ENCODE results near the gene ITIH4.

ITIH4 gene

GRCh38 chr3:52833202-52833601, 2.7 kb upstream of the ITIH4 start:
- Histone ChIP-seq H3K36me3 (ENCODE audit: insufficient read depth, low read length) (no peaks in the 10 kb centered on the region), H3K9me3 (ENCODE audit: control insufficient read depth, insufficient read depth, low read length) (no peaks in the 10 kb centered on the region), H3K9ac (ENCODE audit: low read depth, low read length) (no peak overlapping the region), H3K4me1 (ENCODE audit: insufficient read depth, low read length) (peaks cover 11% of the 10 kb centered on the region; the same call in 1 of the 2 replicates)

GRCh38 chr3:52831500-52832301, 1.2 kb upstream of the ITIH4 start:
- Histone ChIP-seq H3K9me3 (ENCODE audit: control insufficient read depth, insufficient read depth, low read length) (no peaks in the 10 kb centered on the region), H3K36me3 (ENCODE audit: insufficient read depth, low read length) (no peaks in the 10 kb centered on the region), H3K4me1 (ENCODE audit: insufficient read depth, low read length) (peaks cover 11% of the 10 kb centered on the region; the same call in 1 of the 2 replicates), H3K9ac (ENCODE audit: low read depth, low read length) (no peak overlapping the region)

GRCh38 chr3:52829906-52830463, 487 bp downstream of the ITIH4 start:
- H3K9ac ChIP-seq (ENCODE audit: low read depth, low read length) = no peak overlapping the region
- no peaks in the 10 kb centered on the region for H3K36me3 ChIP-seq (ENCODE audit: insufficient read depth, low read length)
- peaks cover 5% of the 10 kb centered on the region; the same call in 1 of the 2 replicates for H3K4me1 ChIP-seq (ENCODE audit: insufficient read depth, low read length)
- H3K9me3 ChIP-seq (ENCODE audit: control insufficient read depth, insufficient read depth, low read length) = no peaks in the 10 kb centered on the region

GRCh38 chr3:52829482-52829881, 990 bp downstream of the ITIH4 start:
- Histone ChIP-seq H3K36me3 (ENCODE audit: insufficient read depth, low read length) (no peaks in the 10 kb centered on the region), H3K4me1 (ENCODE audit: insufficient read depth, low read length) (peaks cover 5% of the 10 kb centered on the region; the same call in 1 of the 2 replicates), H3K9me3 (ENCODE audit: control insufficient read depth, insufficient read depth, low read length) (no peaks in the 10 kb centered on the region), H3K9ac (ENCODE audit: low read depth, low read length) (no peak overlapping the region)

GRCh38 chr3:52827866-52828376, 2.6 kb downstream of the ITIH4 start:
- Histone ChIP-seq H3K4me1 (ENCODE audit: insufficient read depth, low read length) (peaks cover 5% of the 10 kb centered on the region; the same call in 1 of the 2 replicates), H3K36me3 (ENCODE audit: insufficient read depth, low read length) (no peaks in the 10 kb centered on the region), H3K9me3 (ENCODE audit: control insufficient read depth, insufficient read depth, low read length) (no peaks in the 10 kb centered on the region), H3K9ac (ENCODE audit: low read depth, low read length) (no peak overlapping the region)

GRCh38 chr3:52827441-52827840, 3.0 kb downstream of the ITIH4 start:
- H3K9ac ChIP-seq (ENCODE audit: low read depth, low read length) = no peak overlapping the region
- H3K9me3 ChIP-seq (ENCODE audit: control insufficient read depth, insufficient read depth, low read length) = no peaks in the 10 kb centered on the region
- H3K36me3 ChIP-seq (ENCODE audit: insufficient read depth, low read length) = no peaks in the 10 kb centered on the region
- peaks cover 5% of the 10 kb centered on the region; the same call in 1 of the 2 replicates for H3K4me1 ChIP-seq (ENCODE audit: insufficient read depth, low read length)

GRCh38 chr3:52824037-52824436, 6.4 kb downstream of the ITIH4 start:
- Histone ChIP-seq H3K36me3 (ENCODE audit: insufficient read depth, low read length) (no peaks in the 10 kb centered on the region), H3K9ac (ENCODE audit: low read depth, low read length) (no peak overlapping the region), H3K9me3 (ENCODE audit: control insufficient read depth, insufficient read depth, low read length) (no peaks in the 10 kb centered on the region), H3K4me1 (ENCODE audit: insufficient read depth, low read length) (peaks cover 8% of the 10 kb centered on the region; the same call in 1 of the 2 replicates)

GRCh38 chr3:52822363-52822762, 8.1 kb downstream of the ITIH4 start:
- Histone ChIP-seq H3K4me1 (ENCODE audit: insufficient read depth, low read length) (peaks cover 15% of the 10 kb centered on the region; the same call in 1 of the 2 replicates), H3K9ac (ENCODE audit: low read depth, low read length) (no peak overlapping the region), H3K9me3 (ENCODE audit: control insufficient read depth, insufficient read depth, low read length) (no peaks in the 10 kb centered on the region), H3K36me3 (ENCODE audit: insufficient read depth, low read length) (no peaks in the 10 kb centered on the region)

- H3K9me3 ChIP-seq (ENCODE audit: control insufficient read depth, insufficient read depth, low read length) = no peaks in the 10 kb centered on the region
- H3K36me3 ChIP-seq (ENCODE audit: insufficient read depth, low read length) = no peaks in the 10 kb centered on the region
- H3K4me1 ChIP-seq (ENCODE audit: insufficient read depth, low read length) = peaks cover 15% of the 10 kb centered on the region; the same call in 1 of the 2 replicates
- H3K9ac ChIP-seq (ENCODE audit: low read depth, low read length) = no peak overlapping the region
Observed at GRCh38 chr3:52820736-52821135, 9.7 kb downstream of the ITIH4 start.

GRCh38 chr3:52819936-52820335, 10.5 kb downstream of the ITIH4 start:
- peaks cover 15% of the 10 kb centered on the region; the same call in 1 of the 2 replicates for H3K4me1 ChIP-seq (ENCODE audit: insufficient read depth, low read length)
- no peaks in the 10 kb centered on the region for H3K36me3 ChIP-seq (ENCODE audit: insufficient read depth, low read length)
- H3K9ac ChIP-seq (ENCODE audit: low read depth, low read length) = no peak overlapping the region
- no peaks in the 10 kb centered on the region for H3K9me3 ChIP-seq (ENCODE audit: control insufficient read depth, insufficient read depth, low read length)

GRCh38 chr3:52817860-52818259, 12.6 kb downstream of the ITIH4 start:
- H3K9ac ChIP-seq (ENCODE audit: low read depth, low read length) = no peak overlapping the region

GRCh38 chr3:52817221-52817620, 13.3 kb downstream of the ITIH4 start:
- H3K4me1 ChIP-seq (ENCODE audit: insufficient read depth, low read length) = peaks cover 15% of the 10 kb centered on the region; the same call in 1 of the 2 replicates
- no peak overlapping the region for H3K9ac ChIP-seq (ENCODE audit: low read depth, low read length)
- H3K36me3 ChIP-seq (ENCODE audit: insufficient read depth, low read length) = no peaks in the 10 kb centered on the region
- H3K9me3 ChIP-seq (ENCODE audit: control insufficient read depth, insufficient read depth, low read length) = no peaks in the 10 kb centered on the region

More at GRCh38 chr3:52817860-52818259, 12.6 kb downstream of the ITIH4 start:
- H3K36me3 ChIP-seq (ENCODE audit: insufficient read depth, low read length) = no peaks in the 10 kb centered on the region
- H3K4me1 ChIP-seq (ENCODE audit: insufficient read depth, low read length) = peaks cover 15% of the 10 kb centered on the region; the same call in 1 of the 2 replicates
- no peaks in the 10 kb centered on the region for H3K9me3 ChIP-seq (ENCODE audit: control insufficient read depth, insufficient read depth, low read length)

- no peaks in the 10 kb centered on the region for H3K36me3 ChIP-seq (ENCODE audit: insufficient read depth, low read length)
- no peaks in the 10 kb centered on the region for H3K9me3 ChIP-seq (ENCODE audit: control insufficient read depth, insufficient read depth, low read length)
- no peak overlapping the region for H3K9ac ChIP-seq (ENCODE audit: low read depth, low read length)
- peaks cover 15% of the 10 kb centered on the region; the same call in 1 of the 2 replicates for H3K4me1 ChIP-seq (ENCODE audit: insufficient read depth, low read length)
Observed at GRCh38 chr3:52816654-52817053, 13.8 kb downstream of the ITIH4 start.

GRCh38 chr3:52816199-52816598, 14.3 kb downstream of the ITIH4 start:
- Histone ChIP-seq H3K9me3 (ENCODE audit: control insufficient read depth, insufficient read depth, low read length) (no peaks in the 10 kb centered on the region), H3K9ac (ENCODE audit: low read depth, low read length) (no peak overlapping the region), H3K36me3 (ENCODE audit: insufficient read depth, low read length) (no peaks in the 10 kb centered on the region), H3K4me1 (ENCODE audit: insufficient read depth, low read length) (peaks cover 15% of the 10 kb centered on the region; the same call in 1 of the 2 replicates)

Measured in ES-I3 (cell line).